NCI-H345 treated with DMSO at 0.1 percent for 48 hours (cell line): ENCODE measurements around the gene BTRC.
"Not testable (repeated sequence)": the region's sequence is repeated elsewhere in the genome, so short reads cannot be mapped to it uniquely, and the experiment has no call there.

Source experiments
- DNase-seq: peaks from one replicate; lab custom pipeline; 2025; ENCODE audit not compliant: unreplicated experiment; lab: John Stamatoyannopoulos, UW

Gene BTRC

DNA sequence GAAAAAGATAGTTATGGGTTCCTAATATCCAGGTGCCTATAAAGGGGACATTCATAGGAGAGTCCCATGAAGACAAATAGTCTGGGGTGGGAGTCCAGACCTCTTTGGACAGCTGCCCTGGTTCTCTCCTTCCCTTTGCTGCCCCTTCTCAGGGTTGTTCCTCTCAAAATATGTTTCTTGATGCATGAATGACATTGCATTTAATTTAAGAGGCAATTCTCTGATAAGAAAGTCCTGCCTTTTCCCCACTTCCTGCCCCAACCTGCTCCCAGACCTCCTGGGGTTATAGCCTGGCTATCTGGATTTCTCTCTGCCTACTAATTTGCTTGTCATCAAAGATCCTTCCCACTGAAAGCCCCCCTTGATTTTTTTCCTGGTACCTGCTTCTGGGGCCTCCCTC is 12.5 kb upstream of the BTRC start:
- no peak for DNase-seq

DNA sequence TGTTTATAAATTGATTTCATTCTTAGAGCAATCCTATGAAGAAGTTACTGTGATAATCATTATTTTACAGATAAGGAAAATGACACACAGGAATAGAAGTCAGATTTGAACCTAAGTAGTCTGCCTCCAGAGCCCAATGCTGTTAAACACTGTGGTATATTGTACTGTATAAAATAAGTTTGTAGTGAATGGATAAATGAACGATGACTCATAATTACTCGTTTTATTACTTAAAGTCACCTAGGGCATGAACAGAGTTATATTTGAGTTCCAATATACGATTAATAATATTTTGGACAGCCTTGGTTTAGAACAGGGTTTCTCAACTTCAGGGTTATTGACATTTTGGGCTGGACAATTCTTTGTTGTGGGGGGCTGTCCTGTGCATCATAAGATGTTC is 7.8 kb upstream of the BTRC start:
- DNase-seq, result no peak

DNA sequence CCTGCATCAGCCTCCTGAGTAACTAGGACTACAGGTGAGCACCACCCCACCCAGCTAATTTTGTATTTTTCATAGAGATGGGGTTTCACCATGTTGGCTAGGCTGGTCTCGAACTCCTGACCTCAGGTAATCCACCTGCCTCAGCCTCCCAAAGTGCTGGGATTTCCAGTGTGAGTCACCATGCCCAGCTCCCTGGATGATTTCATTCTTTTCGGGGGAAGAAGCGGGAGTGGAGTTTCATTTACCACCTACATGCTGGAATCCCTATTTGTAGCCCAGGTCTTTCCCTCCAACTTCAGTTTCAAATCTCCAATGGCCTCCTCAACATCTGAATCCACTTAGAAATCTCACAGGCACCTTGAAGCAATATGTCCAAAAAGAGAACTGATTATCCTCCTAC is 2.9 kb upstream of the BTRC start:
- DNase-seq, result no peak

DNA sequence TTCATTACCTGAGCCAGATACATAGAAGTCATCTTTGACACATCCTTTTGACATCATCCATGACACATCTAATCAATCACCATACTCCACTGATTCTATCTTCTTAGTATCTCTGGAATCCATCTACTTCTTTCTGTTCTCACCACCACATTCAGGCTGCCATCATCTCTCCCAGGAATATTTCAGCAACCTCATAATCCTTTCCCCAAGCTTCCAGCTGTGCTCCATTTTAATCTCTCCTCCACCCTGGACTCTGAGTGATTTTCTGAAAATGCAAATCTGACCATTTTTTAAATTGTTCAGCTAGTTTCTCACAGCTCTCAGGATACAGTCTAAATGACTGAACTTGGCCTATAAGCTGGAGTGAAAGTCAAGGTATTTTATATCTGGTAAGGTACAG is 2.5 kb upstream of the BTRC start:
- DNase-seq, result no peak

DNA sequence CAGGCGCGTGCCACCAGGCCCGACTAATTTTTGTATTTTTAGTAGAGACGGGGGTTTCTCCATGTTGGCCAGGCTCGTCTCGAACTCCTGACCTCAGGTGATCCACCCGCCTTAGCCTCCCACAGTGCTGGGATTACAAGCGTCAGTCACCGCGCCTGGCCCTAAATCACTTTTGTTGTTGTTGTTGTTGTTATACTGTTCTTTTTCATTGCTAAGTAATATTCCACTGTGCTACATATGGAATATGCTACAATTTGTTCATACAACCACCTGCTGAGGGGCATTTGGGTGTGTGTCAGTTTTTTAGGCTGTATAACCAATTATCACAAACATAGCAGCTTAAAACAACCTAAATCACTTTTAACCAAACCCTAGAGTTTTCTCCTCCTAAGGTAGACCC is 1.1 kb upstream of the BTRC start:
- DNase-seq, result not testable (repeated sequence)

DNA sequence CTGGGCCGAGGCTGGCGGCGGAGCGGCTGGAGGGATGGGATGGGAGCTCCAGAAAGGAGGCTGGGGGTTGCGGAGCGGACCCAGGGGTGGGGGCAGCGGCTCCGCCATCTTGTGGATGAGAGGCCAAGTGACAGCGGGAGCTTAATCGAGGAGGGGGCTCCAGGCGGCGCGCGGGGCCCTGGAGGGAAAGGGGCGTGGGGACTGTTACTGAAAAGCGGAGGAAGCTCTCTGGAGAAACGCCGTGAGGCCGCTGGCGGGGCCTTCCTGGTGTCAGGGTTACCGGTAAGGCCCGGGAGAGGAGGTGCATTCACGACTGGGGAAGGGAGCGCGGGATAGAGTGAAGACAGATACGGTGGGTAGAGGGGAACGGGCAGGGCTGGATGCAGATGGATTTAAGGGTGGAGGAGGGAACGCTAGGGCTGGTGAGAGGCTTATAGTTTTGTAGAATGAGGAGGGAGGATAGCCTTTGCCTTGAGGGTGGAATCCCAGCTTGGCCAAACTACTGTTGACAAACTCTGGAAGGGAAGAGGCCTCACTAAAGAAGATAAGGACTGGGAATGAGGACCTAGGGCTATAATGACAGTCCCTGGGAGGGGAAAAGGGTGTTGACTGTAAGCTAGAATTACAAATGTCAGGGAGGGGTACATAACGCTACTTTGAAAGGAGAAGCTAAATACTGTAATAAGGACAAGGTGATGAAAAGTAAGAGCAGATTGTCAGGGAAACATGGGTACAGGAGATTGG is 535 bp downstream of the BTRC start:
- DNase-seq, result no peak

DNA sequence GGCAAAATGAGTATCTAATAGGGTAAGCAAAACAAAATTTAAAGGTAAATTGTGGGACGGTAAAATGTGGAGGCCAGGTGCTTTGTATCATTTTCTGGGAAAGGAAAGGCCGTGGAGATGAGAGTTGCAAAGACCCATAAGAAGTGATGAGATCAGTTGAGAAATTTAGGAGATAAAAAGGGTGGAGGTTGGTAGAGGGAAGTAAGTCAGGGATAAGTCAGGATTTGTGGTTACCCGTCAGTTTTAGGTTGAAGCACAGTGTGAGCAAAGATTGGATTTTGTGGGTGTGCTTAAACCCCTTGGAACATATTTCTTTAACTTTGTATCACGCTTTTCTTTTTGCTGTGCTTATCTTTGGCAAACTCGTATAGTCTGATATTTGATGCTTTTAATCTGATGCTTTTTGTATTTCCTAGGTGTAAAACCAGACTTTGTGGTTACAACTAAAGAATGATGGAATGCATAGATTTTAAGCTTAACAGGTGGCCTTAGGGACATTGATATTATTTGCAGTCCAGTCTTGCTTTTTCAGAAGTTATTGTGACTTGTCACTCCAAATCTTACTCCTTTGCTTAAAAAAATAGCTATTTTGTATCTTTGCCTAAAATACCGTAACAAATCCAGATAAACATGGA is 1.2 kb downstream of the BTRC start:
- DNase-seq, result no peak

DNA sequence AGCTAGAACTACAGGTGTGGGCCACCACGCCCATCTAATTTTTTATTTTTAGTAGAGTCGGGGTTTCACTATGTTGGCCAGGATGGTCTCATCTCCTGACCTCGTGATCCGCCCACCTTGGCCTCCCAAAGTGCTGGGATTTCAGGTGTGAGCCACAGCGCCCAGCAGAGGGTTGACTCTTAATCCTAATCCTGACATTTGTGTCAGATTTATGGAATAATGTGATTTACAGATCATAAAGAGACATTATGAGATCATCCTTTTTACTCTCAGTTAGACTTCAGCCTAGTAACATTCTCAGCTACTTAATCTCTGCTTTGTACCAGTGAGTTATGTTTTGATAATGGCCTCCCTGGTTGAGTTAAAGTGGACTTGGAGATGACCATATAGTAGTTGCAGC is 2.2 kb downstream of the BTRC start:
- no peak for DNase-seq

DNA sequence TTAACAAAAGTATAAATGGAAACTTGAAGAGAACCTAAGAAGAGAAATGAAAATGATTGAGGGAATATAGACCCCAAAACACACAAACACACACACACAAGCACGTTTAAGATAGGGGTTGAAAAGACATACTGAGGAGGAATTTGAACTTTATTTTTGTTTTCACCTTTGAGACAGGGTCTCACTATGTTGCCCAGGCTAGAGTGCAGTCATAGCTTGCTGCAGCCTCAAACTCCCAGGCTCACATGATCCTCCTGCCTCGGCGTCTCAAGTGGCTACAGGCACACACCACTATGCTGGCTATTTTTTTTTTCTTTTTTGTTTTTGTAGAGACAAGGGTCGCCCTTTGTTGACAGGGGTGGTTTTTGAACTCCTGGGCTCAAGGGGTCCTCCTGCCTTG is 4.0 kb downstream of the BTRC start:
- no peak for DNase-seq

DNA sequence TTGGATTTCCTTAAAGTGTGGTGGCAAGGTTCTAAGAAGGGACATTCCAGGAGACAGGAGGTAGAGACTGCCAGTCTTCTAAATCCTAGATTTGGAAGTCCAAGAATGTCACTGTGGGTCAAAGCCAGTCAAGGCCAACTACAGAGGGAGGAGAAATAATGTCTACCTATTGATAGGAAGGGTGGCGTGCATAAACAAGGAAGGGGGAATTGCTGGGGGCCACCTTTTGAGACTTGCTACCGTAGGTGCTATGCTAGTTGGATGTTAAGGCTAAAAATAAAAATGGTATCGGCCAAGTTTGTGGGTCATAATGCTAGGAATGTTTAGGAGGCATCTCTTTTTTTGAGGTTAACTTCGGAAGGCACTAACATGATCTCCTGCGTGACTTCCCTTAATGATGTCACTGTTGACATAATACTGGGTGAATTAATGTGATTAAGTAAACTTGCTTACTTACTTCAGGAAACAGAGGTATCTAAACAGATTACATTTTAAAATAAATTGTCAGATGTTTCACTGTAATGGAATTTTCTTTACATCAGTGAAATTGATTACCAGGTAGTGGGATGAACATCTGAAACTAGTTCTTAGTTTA is 4.8 kb downstream of the BTRC start:
- no peak for DNase-seq

DNA sequence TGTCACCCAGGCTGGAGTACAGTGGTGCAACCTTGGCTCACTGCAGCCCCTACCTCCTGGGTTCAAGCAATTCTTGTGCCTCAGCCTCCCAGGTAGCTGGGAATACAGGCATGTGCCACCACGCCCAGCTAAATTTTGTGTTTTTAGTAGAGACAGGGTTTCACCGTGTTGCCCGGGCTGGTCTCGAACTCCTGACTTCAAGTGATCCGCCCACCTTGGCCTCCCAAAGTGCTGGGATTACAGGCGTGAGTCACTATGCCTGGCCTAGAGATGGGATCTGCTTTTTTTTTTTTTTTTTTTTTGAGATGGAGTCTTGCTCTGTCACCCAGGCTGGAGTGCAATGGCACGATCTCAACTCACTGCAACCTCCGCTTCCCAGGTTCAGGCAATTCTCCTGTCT is 6.1 kb downstream of the BTRC start:
- not testable (repeated sequence) for DNase-seq

DNA sequence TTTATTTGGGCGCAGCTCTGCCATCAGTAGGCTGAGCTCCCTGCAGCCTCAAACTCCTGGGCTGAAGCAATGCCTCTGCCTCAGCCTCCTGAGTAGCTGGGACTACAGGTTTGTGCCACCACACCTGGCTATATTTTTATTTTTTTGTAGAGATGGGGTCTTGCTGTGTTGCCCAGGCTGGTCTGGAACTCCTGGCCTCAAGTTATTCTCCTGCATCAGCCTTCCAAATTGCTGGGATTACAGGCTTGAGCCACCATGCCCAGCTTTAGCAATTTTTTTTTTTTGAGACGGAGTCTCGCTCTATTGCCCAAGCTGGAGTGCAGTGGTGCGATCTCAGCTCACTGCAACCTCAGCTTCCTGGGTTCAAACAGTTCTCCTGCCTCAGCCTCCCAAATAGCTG is 6.9 kb downstream of the BTRC start:
- not testable (repeated sequence) for DNase-seq

DNA sequence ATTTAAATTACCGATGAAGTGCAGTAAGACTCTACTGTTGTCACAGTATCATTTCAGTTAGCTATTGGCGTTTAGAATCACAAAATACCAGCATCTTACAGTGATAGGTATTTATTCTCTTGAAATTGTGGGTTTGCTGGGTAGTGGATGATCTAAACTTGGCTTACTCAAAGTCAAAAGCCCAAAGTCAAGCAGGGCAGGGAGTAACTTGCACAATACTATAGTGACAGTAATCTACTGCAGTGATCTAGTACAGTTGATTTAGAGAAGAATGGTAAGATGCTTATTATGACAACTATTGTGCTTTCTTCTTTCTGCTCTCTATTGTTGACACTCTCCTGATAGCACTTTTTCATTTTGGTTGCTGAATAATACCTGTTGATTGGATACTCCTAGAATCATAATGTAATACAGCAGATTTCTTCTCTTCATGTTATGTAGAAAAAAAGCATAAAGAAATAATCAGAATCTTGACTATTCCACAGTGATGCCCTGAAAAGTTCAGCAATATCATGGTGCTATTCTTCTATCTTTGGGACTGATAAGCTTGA is 10.0 kb downstream of the BTRC start:
- DNase-seq, result no peak

DNA sequence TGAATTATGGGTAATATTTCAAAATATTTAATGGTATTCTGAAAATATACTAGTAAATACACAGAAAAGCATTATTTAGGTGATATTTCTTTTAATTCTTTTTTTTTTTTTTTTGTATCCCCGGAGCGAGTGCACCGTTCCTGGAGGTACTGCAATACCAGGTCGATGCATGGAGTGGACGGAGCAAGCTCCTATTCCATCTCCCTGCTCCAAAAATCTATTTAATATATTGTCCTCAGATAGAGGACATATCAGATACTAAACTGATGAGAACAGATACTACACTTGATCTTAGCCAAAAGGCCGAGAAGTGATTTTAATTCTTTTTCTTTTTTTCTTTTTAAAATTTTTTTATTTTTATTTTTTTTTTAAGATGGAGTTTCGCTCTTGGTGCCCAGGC is 10.8 kb downstream of the BTRC start:
- no peak for DNase-seq

DNA sequence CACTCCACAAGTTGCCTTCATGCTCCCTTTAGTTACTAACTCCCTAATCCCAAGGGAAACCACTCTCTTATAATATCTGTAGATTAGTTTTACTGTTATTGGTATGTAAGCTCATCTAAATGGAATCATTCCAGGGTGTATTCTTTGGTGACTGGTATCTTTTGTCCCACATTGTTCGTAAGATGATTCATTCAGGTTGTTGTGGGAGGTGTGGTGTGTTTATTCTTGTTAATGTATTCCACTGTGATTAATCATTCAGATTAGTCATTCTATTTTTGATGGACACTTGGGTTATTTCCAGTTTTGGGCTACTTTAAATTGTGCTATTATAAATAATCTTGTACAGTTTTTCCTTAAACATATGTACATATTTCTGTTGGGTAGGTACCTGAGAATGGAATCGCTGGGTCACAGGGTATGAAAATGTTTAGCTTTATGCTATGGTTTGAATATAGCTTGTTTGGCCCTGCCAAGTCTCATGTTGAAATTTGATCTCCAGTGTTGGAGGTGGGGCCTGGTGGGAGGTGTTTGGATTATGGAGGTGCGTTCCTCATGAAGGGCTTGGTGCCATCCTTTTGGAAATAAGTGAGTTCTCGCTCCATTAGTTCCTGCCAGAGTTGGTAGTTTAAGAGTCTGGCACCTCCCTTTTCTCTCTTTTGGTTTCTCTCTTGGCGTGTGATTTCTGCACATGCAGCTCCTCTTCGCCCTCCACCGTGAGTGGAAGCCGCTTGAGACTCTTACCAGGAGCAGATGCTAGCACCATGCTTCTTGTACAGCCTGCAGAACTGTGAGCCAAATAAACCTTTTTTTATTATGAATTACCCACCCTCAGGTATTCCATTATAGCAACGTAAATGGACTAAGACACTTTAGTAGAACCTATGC is 13.8 kb downstream of the BTRC start:
- DNase-seq, result no peak

DNA sequence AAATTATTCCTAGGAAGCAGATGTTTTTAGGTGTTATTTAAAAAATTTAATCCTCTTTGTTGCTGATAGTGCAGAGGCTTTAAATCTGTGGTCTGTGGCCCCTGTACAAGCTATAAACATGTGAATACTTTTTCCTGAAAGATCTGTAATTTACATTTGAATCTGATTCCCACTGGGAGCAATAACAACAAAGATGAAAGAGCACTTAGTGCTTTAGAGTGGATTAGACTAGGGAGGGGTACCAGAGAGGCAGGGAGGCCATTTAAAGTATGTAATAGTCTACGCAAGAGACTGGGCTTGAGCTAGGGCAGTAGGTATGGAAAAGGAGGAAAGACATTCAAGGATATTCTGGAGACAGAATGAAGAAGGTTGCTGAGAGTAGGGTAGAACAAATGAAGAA is 19.1 kb downstream of the BTRC start:
- no peak for DNase-seq

DNA sequence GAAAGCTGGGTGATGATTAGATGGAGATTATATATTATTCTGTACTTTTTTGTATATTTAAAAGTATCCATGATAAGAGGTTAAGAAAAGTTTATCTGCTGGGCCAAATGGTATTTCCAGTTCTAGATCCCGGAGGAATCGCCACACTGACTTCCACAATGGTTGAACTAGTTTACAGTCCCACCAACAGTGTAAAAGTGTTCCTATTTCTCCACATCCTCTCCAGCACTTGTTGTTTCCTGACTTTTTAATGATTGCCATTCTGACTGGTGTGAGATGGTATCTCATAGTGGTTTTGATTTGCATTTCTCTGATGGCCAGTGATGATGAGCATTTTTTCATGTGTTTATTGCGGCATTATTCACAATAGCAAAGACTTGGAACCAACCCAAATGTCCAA is 20.0 kb downstream of the BTRC start:
- not testable (repeated sequence) for DNase-seq

DNA sequence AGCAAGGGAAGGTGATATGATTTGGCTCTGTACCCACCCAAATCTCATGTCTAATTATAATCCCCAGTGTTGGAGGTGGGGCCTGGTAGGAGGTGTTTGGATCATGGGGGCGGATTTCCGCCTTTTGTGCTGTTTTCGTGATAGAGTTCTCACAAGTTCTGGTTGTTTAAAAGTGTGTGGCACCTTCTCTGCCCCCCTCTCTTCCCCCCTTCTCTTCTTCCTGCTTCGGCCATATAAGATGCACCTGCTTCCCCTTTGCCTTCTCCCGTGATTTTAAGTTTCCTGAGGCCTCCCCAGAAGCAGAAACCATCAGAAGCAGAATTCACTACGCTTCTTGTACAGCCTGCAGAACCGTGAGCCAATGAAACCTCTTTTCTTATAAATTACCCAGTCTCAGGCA is 21.1 kb downstream of the BTRC start:
- DNase-seq, result no peak

DNA sequence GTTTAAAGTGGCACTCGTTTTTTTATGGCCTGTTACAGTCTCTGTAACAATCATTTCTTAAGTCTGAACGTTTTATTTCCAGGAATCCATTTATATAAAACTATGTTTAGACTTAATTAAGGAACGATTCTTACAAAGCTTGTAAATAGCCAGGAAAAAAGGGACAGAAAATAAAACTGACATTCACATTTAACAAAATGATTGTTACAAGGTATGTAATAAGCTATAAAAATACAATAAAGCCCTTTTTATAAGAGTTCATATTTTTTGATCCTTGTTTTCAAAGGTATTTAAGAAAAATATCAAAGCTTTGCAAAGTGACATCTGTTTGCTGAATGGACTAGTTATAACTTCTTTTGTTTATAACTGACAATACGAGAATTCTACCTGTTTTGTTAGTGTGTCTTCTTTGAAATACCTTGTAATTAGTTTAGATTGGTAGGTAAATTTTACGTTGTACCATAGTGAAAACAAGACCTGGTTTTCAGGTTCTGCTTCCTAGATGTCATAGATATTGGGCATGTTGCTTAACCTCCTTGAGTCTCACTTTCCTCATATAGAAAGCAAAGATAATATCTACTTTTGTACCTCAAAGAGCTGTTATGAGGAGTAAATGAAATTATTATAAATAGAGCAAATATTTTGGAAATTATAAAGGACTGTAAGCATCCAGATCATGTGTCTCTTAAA is 25.8 kb downstream of the BTRC start:
- DNase-seq, result no peak

DNA sequence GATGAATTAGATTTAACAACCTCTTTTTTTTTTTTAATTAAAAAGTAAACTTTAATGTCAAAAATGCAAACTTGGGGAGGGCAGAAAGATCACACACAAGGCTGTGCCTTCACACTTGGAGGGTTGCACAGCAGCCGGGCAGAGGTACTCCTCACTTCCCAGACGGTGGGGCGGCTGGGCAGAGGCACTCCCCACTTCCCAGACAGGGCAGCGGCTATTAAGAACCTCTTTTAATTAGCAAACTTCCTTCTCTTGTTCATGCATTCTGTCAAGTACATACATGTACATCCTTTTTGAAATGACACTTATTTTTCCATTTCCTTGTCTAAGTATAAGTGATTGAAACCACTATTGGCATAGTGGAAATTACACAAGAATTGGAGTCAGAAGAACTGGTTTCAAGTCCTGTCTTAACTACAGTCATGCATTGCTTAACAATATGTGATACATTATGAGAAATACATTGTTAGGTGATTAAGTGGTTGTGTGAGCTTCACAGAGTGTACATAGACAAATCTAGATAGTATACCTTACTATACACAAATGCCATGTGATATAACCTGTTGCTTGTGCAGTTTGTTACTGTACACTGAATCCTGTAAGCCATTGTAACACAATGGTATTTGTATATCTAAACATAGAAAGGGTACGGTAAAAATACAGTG is 26.5 kb downstream of the BTRC start:
- no peak for DNase-seq
